NCI-H2227 treated with DMSO at 0.1 percent for 48 hours (cell line): ENCODE data around the gene SMCO2.

Source experiments
- DNase-seq: peaks from one replicate; lab custom pipeline; 2025; lab: John Stamatoyannopoulos, UW

The SMCO2 gene

DNA sequence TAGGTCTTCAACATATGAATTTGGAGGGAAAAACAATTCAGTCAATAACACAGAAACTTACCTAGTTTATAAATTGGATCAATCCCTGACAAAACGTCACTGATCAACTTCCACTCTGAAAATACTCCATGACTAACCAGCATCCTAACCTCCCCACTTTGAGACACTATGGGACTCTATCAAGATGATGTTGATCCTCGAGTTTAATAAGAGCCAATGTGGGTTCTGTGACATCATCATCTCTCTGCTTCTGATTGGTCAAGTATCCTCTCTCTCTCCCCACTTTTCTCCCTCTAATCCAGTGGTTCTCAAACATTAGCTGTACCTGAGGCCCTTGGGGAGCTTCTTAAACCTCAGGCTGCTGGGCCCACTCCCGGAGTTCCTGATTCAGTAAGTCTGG is at the start of gene SMCO2:
SMCO2 (plus strand) TSS at position 301 of the 400 bp plus-strand sequence. CDS start 23,896 bp downstream, outside the sequence.
- no peak for DNase-seq

- DNase-seq, result no peak
Observed at GRCh38 chr12:27398466-27398865, 48.1 kb upstream of the SMCO2 start.

- DNase-seq, result no peak
Observed at GRCh38 chr12:27399074-27399473, 47.5 kb upstream of the SMCO2 start.

DNA sequence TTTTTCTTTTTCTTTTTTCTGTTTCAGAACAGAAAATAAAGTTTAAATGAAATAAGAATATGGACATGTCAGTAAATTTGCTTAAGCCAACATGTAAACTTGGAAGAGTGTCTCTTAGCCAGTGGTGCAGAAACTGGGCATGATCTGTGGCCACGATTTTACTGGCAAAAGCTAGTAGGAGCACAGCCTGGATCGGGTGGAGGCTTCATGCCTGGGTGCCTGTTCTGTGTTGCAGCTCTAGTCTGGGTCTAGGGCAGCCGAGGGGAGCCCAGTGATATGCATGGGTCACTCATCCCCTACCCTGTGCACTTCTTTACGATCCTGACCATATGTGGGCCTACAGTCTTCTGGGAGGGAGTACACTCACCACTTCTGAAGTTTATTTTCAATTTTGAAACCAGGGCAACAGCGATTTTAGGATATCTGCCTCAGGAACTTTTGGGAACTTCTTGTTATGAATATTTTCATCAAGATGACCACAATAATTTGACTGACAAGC is 45.6 kb upstream of the SMCO2 start:
- no peak for DNase-seq

DNA sequence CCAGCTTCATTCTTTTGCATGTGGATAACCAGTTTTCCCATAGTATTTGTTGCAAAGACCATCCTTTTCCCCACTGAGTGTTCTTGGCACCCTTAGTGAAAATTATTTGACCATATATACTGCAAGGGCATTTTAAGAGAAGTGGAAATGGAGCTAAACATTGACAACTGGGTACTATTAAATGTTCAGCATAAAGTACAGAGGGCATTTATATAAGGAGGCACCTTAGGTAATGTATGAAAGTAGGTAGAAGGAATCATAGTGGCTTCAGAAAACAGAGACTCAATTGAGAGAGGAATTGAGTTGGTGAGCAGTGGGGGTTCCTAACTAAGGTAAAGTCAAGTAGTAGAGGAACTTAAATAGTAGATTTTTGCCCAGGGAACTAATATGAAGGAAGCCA is 34.5 kb upstream of the SMCO2 start:
- DNase-seq, result no peak

- no peak for DNase-seq
Observed at GRCh38 chr12:27422697-27423096, 23.8 kb upstream of the SMCO2 start.

DNA sequence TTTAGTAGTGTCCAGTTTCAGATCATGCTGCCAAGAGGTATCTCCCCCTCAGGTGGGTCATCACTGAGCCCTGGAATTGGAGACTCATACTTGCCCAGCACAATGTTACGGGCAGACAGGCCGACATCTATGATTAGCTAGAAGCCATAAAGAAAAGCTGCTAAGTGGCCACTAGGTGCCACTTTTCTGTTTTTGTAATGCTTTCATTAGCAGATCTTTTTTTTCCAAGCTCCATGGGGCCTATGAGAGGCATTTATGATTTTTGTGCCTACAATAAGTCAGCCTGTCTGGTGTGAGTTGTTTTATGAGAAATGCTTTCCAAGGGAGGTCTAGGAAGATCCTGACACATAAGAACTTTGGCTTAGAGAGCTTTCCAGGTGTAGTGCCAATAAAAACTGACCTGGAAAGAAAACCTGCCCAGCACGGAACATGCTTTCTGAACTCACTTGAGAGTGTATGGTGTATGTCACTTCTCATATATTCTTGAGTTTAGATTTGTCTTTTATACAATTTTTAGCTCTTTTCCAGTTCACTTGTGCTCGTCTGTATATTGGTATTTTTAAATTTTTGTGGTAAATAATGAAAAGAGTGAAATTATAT is 21.8 kb upstream of the SMCO2 start:
- DNase-seq, result no peak

DNA sequence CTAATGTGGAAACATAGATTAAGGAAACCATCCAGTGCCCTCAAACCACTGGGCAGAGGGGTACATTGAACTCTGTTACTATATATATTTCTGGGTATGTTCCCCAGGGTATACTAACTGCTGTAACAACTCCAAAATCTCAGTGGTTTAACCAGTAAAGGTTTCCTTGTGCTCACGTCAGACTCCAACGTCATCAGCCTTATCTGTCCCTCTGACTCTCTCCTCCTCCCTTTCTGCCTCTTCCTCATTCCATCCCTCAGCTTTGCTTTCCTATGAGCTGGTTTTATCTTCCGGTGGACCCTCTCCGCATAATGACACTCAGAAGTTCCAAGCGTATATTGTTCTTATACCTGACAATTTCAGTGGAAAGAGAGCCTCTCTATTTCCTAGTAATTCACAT is 21.2 kb upstream of the SMCO2 start:
- no peak for DNase-seq

- no peak for DNase-seq
Observed at GRCh38 chr12:27426743-27427487, 19.6 kb upstream of the SMCO2 start.

DNA sequence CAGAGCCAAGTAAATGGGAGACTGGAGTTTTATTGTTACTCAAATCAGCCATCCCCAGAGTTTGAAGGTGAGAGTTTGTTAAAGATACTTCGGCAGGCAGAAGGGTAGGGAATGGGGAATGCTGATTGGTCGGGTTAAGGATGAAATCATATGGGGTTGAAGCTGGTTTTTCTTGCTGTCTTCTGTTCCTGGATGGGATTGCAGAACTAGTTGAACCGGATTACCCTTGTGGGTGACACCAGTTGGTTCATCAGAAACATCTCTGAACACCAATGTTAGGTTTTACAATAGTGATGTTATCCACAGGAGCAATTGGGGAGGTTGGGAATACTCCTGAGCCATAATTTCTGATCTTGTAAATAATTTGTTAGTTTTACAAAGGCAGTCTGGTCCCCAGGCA is 18.7 kb upstream of the SMCO2 start:
- DNase-seq, result no peak

GRCh38 chr12:27428466-27428865 is 18.1 kb upstream of the SMCO2 start:
- no peak for DNase-seq

DNA sequence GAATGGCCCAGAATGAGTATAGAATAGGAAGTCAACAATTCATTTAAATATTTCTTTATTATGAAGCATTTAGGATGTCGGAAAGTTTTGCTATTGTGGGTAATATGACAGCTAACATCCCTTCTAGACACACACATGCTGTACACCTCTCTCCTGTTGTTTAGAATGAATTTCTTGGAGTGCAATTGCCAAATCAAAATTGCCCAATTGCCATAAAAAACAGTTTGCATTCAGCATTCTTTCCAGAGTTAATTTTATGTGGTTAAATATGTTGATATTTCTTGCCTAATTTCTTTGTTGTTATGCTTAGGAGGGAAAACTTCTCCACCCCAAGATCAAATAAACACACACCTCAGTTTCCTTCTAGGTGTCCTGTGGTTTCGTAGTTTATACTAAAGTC is 16.9 kb upstream of the SMCO2 start:
- DNase-seq, result no peak

- no peak for DNase-seq
Observed at GRCh38 chr12:27431185-27431584, 15.4 kb upstream of the SMCO2 start.

- no peak for DNase-seq
Observed at GRCh38 chr12:27434673-27435565, 11.6 kb upstream of the SMCO2 start.

DNA sequence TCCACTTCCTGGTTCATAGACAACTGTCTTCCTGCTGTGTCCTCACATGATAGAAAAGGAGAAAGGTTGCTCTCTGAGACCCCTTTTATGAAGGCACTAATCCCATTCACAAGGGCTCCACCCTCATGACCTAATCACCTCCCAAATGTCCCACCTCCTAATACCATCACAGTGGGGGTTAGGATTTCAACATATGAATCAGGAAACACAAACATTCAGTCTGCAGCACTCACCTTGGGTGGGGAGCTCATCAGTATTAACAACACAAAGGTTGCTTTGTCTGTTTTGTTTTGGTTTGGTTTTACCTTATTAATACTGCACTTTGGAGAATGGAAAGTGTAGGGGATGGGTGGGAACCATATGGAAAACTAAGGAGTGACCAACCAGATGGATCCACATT is 10.5 kb upstream of the SMCO2 start:
- no peak for DNase-seq

DNA sequence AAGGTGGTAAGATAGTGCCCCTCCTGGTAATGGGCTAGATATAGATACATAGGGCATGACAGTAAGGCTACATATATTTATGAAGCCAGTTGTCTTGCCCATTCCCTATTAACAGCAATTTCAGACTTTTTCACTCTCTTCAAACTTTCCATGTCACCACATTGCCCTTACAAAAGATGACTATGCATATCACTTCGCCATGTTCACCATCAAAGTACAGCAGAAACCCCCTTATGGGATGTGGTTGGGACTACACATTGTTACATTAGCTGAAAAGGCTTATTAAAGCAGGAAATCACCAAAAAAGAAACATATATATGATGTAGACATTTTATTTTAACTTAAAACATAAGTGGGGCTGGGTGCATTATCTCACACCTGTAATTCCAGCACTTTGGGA is 9.8 kb upstream of the SMCO2 start:
- no peak for DNase-seq

- no peak for DNase-seq
Observed at GRCh38 chr12:27437839-27438238, 8.7 kb upstream of the SMCO2 start.

GRCh38 chr12:27447761-27448160 is 1.2 kb downstream of the SMCO2 start:
- DNase-seq, result no peak

DNA sequence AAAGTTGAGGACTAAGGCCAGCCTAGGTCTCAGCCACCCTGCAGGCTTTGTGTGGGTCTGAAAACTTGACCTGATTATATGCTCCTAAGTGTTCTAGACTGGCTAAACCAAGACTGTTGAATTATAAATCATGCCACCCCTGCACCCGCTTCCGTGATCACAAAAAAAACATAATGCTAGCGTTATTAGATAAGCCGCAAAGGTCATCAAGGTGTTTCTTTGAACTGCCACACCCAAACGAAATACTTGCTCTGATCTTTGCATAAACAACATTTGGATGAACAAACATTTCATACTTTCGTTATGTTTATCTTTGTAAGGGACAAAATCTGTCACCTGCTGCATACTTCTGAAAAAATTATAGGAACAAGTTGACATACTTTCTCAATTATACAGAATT is 2.5 kb downstream of the SMCO2 start:
- DNase-seq, result no peak

- no peak for DNase-seq
Observed at GRCh38 chr12:27449893-27450534, 3.5 kb downstream of the SMCO2 start.

DNA sequence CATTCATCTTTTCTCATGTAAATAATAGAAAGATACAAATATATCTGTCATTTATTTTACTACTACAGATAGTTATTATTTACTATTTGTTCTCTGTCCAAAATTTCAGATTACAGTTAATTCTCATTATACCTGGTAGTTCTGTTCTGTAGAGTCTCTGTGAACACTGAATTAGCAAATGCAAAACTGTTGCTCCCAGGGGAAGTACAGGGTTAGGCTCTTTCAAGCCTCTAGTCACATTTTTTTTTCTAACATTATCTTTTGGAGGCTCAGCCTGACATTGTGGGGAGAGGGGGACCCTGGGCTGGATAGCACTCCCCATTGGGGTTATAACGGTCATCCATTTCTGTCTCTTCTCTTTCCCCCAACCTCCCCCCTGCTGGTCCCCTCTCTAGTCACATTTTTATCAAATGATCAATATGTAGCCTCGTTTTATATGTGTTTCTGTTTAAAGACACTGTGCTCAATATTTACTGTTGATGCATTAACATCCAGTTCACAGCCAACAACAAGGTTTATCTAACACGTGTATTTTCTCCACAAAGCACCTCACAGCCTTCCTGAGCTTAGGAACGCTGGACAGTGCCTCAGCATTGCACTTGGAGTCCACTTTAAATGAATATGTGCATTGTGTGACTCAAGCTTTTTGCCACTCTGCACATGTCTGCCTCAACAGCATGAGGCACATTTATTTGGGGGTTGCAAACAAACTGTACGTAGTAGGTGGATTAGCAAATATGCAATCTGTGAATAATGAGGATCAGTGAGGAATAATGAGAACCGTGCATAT is 4.7 kb downstream of the SMCO2 start:
- DNase-seq, result no peak
